K562 (cell line): ENCODE data around the gene CDK5R1. TPM values are rescaled to one million over a fixed set of nuclear protein-coding genes. Genes with fewer than 3 reads are reported as not detected.
A peak's percentile ranks its signal among the peaks of the same experiment; 100 is the strongest.

Experiments
- ATAC-seq: fragments of 200-7000 bp; cut with Tn5 transposase; 3 replicates; pipeline ENCODE4 v1.9.1; 2020; ENCODE audit warnings: moderate library complexity
- BruUV-seq: library from RNA; stranded (reverse); fragments of 400-500 nt; replicated peaks from 2 replicates; lab custom pipeline; 2021; lab: Mats Ljungman, UMichigan
- CTCF ChIA-PET: fragments of 300-600 bp; formaldehyde crosslinking; extraction: SDS; loops from one replicate; lab custom pipeline; 2021; ENCODE audit warnings: low intra/inter-chr PET ratio; lab: Yijun Ruan, JAX
- POLR2A ChIA-PET: fragments of 300-600, 350-650 bp; sonication (Branson Sonifier 250); formaldehyde crosslinking; extraction: SDS; loops from one replicate; lab custom pipeline; 2021; ENCODE audit warnings: antibody characterized with exemption, inconsistent platforms; lab: Yijun Ruan, JAX
- DNase-seq, 4 experiments: peaks; one replicate each; pipeline versions ENCODE4 v3.0.0 to v3.0.0-alpha.2; 2011 to 2018; ENCODE audit warnings: low spot score in 3 of 4, mixed read lengths in 3 of 4; ENCODE audit errors: extremely low read depth in 1 of 4
- FAIRE-seq: peaks from 2 replicates; lab custom pipeline; 2011; peaks lifted over from hg19 to GRCh38; lab: Jason Lieb, UNC
- H2AFZ ChIP-seq: 2 replicates; pipeline ENCODE4 v1.6.0; 2011; ENCODE audit warnings: low read depth, low read length, control low read depth, inconsistent platforms
- H3K27ac ChIP-seq: fragments of 200-600 bp; 3 replicates; pipeline ENCODE4 v1.8.0; 2011; ENCODE audit warnings: low read depth, mild to moderate bottlenecking, control low read depth, inconsistent platforms, low read length, moderate library complexity, mixed read lengths; ENCODE audit errors: extremely low read depth
- H3K27me3 ChIP-seq, 2 experiments: fragments of 300-600 bp in 1 of 2; 2 replicates in 1 of 2; 3 replicates in 1 of 2; pipeline versions ENCODE4 v1.6.0 to v1.8.0; 2011; ENCODE audit warnings: inconsistent platforms in 2 of 2, low read length in 2 of 2, mild to moderate bottlenecking in 1 of 2, mixed read lengths in 1 of 2, moderate library complexity in 1 of 2; ENCODE audit not compliant: control insufficient read depth in 2 of 2, insufficient read depth in 2 of 2
- H3K36me3 ChIP-seq: fragments of 300-600 bp; 3 replicates; pipeline ENCODE4 v1.8.0; 2011; ENCODE audit warnings: mild to moderate bottlenecking, low read length, inconsistent platforms; ENCODE audit not compliant: control insufficient read depth, insufficient read depth
- H3K4me1 ChIP-seq, 2 experiments: fragments of 200-600 bp in 1 of 2; replicated peaks in 1 of 2; 2 replicates in 1 of 2; 3 replicates in 1 of 2; pipeline versions ENCODE4 v1.5.1 to v1.8.0; 2011; ENCODE audit warnings: inconsistent platforms in 2 of 2, low read length in 2 of 2, mild to moderate bottlenecking in 1 of 2, mixed read lengths in 1 of 2, moderate library complexity in 1 of 2; ENCODE audit not compliant: control insufficient read depth in 2 of 2, insufficient read depth in 2 of 2
- H3K4me2 ChIP-seq: 2 replicates; pipeline ENCODE4 v1.6.1; 2011; ENCODE audit warnings: low read length, control low read depth, inconsistent platforms, mixed read lengths; ENCODE audit not compliant: insufficient read depth
- H3K4me3 ChIP-seq: fragments of 200-600 bp; sonication (generic), shearing (Covaris generic); 2 replicates; pipeline ENCODE4 v1.5.1; 2016; ENCODE audit warnings: control low read depth, inconsistent platforms
- H3K79me2 ChIP-seq: fragments of 200-600 bp; 3 replicates; pipeline ENCODE4 v1.8.0; 2011; ENCODE audit warnings: low read length, inconsistent platforms; ENCODE audit not compliant: control insufficient read depth, insufficient read depth
- H3K9ac ChIP-seq, 2 experiments: 2 replicates each; pipeline versions ENCODE4 v1.6.0 to v1.6.1; 2011; ENCODE audit warnings: low read depth in 2 of 2, low read length in 2 of 2, control low read depth in 1 of 2, inconsistent platforms in 1 of 2, mild to moderate bottlenecking in 1 of 2, mixed read lengths in 1 of 2; ENCODE audit not compliant: insufficient read depth in 1 of 2
- H3K9me1 ChIP-seq: one replicate; pipeline ENCODE4 v1.6.0; 2011; ENCODE audit warnings: inconsistent platforms, mild to moderate bottlenecking, low read length, moderate library complexity; ENCODE audit not compliant: control insufficient read depth, insufficient read depth
- H3K9me3 ChIP-seq: replicated peaks from 2 replicates; pipeline ENCODE4 v1.5.1; 2011; ENCODE audit warnings: low read depth, low read length, inconsistent platforms; ENCODE audit not compliant: control insufficient read depth, insufficient read depth
- H4K20me1 ChIP-seq: replicated peaks from 2 replicates; pipeline ENCODE4 v1.6.1; 2011; ENCODE audit warnings: low read length, inconsistent platforms, mixed read lengths; ENCODE audit not compliant: control insufficient read depth, insufficient read depth
- IFI16 ChIP-seq: fragments of 250-450 bp; sonication (Bioruptor Pico); IDR thresholded peaks from 2 replicates; pipeline ENCODE4 v2.1.2; 2022; ENCODE audit warnings: mild to moderate bottlenecking, inconsistent platforms
- ZNF23 ChIP-seq: fragments of 250-450 bp; sonication (Bioruptor Pico); IDR thresholded peaks from 2 replicates; pipeline ENCODE4 v1.4.0; 2020; ENCODE audit warnings: mild to moderate bottlenecking
- ZNF696 ChIP-seq: fragments of 250-450 bp; sonication (Bioruptor Pico); conservative IDR thresholded peaks from 2 replicates; pipeline ENCODE4 v1.4.0; 2020; ENCODE audit warnings: mild to moderate bottlenecking, moderate library complexity
- WGBS: fragments of 100-300 bp; shearing (Covaris generic); methylation state at CpG from one replicate; pipeline ENCODE4 v1.1.6; 2016; ENCODE audit warnings: low coverage, mixed read lengths; ENCODE audit not compliant: insufficient coverage; ENCODE audit errors: missing lambda C conversion rate; 5-methylcytosine and 5-hydroxymethylcytosine counted together
- in situ Hi-C: fragments of 300-500 bp; cut with MboI; formaldehyde crosslinking; loops from 4 replicates; pipeline ENCODE4 v1.15.0; 2018; ENCODE audit warnings: inconsistent platforms, mixed read lengths
- intact Hi-C: fragments of 100-400 bp; cut with micrococcal nuclease; formaldehyde crosslinking; loops from 2 replicates; pipeline ENCODE4 v1.14.2; 2022
- polyA plus RNA-seq, 8 experiments: library from polyadenylated mRNA; depleted of rRNA in 4 of 8; stranded (reverse) in 5 of 8; unstranded in 3 of 8; fragments of >200 nt; fragmentation: Nextera tagmentation in 2 of 8; fragmentation: Illumina TruSeq in 1 of 8; extraction: Ambion mirVana in 2 of 8; extraction: Trizol in 1 of 8; gene quantifications; 2 replicates each; pipeline versions ENCODE4 v1.2.1 to v1.2.3, GENCODE V29; 2011 to 2014; ENCODE audit warnings: inconsistent platforms in 1 of 8, missing spikeins in 1 of 8
- total RNA-seq, 7 experiments: library from RNA; depleted of rRNA in 6 of 7; stranded (reverse); fragments of >200 nt in 6 of 7; fragmentation: Illumina TruSeq in 2 of 7; extraction: Trizol in 2 of 7; gene quantifications; 2 replicates each; pipeline versions ENCODE4 v1.2.1 to v1.2.3, GENCODE V29; 2011 to 2021; ENCODE audit warnings: low replicate concordance in 1 of 7
- TF ChIP-seq, protein P1 (sequence below): fragments of 450-650 bp; IDR thresholded peaks from 2 replicates; pipeline ENCODE4 v1.6.1; 2018; ENCODE audit not compliant: partially characterized antibody
- TF ChIP-seq, protein P2 (sequence below): sonication (generic); IDR thresholded peaks from 2 replicates; pipeline ENCODE4 v1.6.1; 2016
- TF ChIP-seq, protein P3 (sequence below): sonication (generic); formaldehyde crosslinking; IDR thresholded peaks from 2 replicates; pipeline ENCODE4 v1.8.0; 2022; ENCODE audit warnings: mild to moderate bottlenecking, missing genetic modification reagents

Gene CDK5R1
- total and polyA plus RNA-seq, 9 of the 15 experiments (the other 6 are each of a cell fraction or from before 2014, with no cell fraction given): 0.10 to 4.8 (median 2.3) TPM

DNA sequence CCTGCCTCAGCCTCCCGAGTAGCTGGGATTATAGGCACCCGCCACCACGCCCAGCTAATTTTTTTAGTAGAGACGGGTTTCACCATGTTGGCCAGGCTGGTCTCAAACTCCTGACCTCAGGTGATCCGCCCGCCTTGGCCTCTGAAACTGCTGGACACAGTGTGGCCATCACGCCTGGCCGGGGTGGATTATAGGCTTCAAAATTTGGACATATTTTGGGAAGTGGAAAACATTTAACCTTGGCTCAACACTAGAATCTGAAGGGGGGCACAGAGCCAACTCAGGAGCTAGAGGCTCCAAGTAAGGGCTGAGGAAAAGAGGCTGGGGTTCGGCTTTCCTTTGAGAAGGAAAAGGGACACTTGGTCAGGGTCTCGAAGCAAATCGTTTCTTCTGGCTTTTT, 2.2 kb upstream of the CDK5R1 start:
- Histone ChIP-seq H3K79me2 (peaks cover 17% of the 10 kb centered on the region; the same call in 2 of the 3 replicates), H3K4me2 (no peak overlapping the region), H4K20me1 (peaks cover 10% of the 10 kb centered on the region; the same call in 1 of the 2 replicates), H3K36me3 (peaks cover 57% of the 10 kb centered on the region), H3K9me1 (no peaks in the 10 kb centered on the region), H2AFZ (no peak overlapping the region), H3K9ac (no peak overlapping the region), H3K27me3 (no peaks in the 10 kb centered on the region), H3K4me3 (no peak overlapping the region), H3K27ac (no peak overlapping the region), H3K9me3 (no peaks in the 10 kb centered on the region), H3K4me1 (peaks cover 11 to 39% of the 10 kb centered on the region in 2 experiments; a peak in 4 of 5 replicates)
- no peak for TF ChIP-seq ZNF696 (CRISPR knock-in tag)
- TF ChIP-seq IFI16 (CRISPR knock-in tag): no peak
- ATAC-seq (no peak), FAIRE-seq (no peak), DNase-seq (no peak)
- CTCF ChIA-PET: no interaction called here
- in situ Hi-C loops (no loop called here), intact Hi-C loops (loop anchor here (10.0 kb wide), 1 partner anchor 170 kb away; no protein-coding TSS in a partner anchor)
- WGBS: 94% methylated on average over 7 of the region's 11 CpGs
- POLR2A ChIA-PET: interaction anchor here (0.8 to 3.5 kb wide), 5 partner anchors 11 to 308 kb away, joined by 4 to 15 read pairs (median 9); no protein-coding TSS in a partner anchor
- no TSS peak for BruUV-seq

DNA sequence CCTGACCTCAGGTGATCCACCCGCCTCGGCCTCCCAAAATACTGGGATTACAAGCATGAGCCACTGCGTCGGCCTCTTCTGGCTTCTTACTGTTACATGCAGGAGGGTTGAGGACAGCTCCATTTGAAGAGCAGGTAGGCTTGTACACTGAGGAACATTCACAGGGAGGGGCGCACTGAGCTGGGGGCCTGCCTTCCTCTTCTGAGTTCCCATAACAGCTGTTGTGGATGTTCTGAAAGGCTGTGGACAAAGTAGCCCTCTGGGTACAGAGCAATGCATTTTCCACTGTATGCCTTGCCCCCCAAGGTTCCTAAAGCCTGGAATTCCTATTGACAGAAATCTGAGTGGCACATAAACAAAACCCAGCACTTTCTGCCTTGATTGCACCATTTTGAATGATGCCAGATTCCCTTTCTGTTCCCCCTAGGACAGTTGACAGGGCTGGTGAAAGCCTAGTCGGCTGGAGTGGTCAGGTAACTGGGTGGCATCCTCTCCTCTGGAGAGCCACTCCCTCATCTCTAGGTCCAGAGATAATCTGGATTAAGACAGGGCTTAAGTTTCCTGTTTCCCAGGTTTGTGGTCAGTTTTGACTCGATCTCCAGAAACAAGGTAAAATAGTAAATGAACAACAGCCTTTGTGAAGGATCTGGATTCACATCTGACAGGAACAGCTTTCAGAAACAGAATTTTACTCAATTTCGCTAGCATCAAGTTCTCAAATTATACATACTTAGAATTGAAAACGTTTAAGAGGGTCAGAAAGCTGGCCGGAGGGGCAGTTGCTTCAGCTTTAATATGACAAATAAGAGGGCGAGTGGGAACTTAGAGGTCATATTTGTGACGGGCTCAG, 1.3 kb upstream of the CDK5R1 start:
- Histone ChIP-seq H3K27ac (peak overlapping the region; percentile 78), H3K4me2 (peak overlapping the region; percentile 61; the same call in 1 of the 2 replicates), H3K9me1 (no peaks in the 10 kb centered on the region), H3K4me3 (no peak overlapping the region), H4K20me1 (peaks cover 10% of the 10 kb centered on the region; the same call in 1 of the 2 replicates), H3K36me3 (peaks cover 57% of the 10 kb centered on the region; the same call in 2 of the 3 replicates), H3K4me1 (peaks cover 11 to 45% of the 10 kb centered on the region in 2 experiments; a peak in 4 of 5 replicates), H3K79me2 (peaks cover 17% of the 10 kb centered on the region; the same call in 2 of the 3 replicates), H2AFZ (peak overlapping the region; percentile 91), H3K27me3 (no peaks in the 10 kb centered on the region), H3K9me3 (no peaks in the 10 kb centered on the region), H3K9ac (peak overlapping the region; percentile 62 to 91)
- POLR2A ChIA-PET: interaction anchor here (0.6 to 2.5 kb wide), 4 partner anchors 11 to 307 kb away, joined by 3 to 9 read pairs (median 4); no protein-coding TSS in a partner anchor
- WGBS: 55% methylated on average over 12 of the region's 12 CpGs
- CTCF ChIA-PET: no interaction called here
- no TSS peak for BruUV-seq
- in situ Hi-C loops (no loop called here), intact Hi-C loops (loop anchor here (10.0 kb wide), 1 partner anchor 169 kb away; no protein-coding TSS in a partner anchor)
- DNase-seq (peak in 1 of 4 experiments; percentile 20), ATAC-seq (no peak), FAIRE-seq (peak; percentile 79)
- TF ChIP-seq, protein P1, sequence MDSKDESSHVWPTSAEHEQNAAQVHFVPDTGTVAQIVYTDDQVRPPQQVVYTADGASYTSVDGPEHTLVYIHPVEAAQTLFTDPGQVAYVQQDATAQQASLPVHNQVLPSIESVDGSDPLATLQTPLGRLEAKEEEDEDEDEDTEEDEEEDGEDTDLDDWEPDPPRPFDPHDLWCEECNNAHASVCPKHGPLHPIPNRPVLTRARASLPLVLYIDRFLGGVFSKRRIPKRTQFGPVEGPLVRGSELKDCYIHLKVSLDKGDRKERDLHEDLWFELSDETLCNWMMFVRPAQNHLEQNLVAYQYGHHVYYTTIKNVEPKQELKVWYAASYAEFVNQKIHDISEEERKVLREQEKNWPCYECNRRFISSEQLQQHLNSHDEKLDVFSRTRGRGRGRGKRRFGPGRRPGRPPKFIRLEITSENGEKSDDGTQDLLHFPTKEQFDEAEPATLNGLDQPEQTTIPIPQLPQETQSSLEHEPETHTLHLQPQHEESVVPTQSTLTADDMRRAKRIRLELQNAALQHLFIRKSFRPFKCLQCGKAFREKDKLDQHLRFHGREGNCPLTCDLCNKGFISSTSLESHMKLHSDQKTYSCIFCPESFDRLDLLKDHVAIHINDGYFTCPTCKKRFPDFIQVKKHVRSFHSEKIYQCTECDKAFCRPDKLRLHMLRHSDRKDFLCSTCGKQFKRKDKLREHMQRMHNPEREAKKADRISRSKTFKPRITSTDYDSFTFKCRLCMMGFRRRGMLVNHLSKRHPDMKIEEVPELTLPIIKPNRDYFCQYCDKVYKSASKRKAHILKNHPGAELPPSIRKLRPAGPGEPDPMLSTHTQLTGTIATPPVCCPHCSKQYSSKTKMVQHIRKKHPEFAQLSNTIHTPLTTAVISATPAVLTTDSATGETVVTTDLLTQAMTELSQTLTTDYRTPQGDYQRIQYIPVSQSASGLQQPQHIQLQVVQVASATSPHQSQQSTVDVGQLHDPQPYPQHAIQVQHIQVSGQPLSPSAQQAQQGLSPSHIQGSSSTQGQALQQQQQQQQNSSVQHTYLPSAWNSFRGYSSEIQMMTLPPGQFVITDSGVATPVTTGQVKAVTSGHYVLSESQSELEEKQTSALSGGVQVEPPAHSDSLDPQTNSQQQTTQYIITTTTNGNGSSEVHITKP: peak; percentile 67
- no peak for TF ChIP-seq ZNF23 (CRISPR knock-in tag)
- TF ChIP-seq, protein P2, sequence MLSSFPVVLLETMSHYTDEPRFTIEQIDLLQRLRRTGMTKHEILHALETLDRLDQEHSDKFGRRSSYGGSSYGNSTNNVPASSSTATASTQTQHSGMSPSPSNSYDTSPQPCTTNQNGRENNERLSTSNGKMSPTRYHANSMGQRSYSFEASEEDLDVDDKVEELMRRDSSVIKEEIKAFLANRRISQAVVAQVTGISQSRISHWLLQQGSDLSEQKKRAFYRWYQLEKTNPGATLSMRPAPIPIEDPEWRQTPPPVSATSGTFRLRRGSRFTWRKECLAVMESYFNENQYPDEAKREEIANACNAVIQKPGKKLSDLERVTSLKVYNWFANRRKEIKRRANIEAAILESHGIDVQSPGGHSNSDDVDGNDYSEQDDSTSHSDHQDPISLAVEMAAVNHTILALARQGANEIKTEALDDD: peak; percentile 47; the same call in 1 of the 2 replicates
- TF ChIP-seq, protein P3, sequence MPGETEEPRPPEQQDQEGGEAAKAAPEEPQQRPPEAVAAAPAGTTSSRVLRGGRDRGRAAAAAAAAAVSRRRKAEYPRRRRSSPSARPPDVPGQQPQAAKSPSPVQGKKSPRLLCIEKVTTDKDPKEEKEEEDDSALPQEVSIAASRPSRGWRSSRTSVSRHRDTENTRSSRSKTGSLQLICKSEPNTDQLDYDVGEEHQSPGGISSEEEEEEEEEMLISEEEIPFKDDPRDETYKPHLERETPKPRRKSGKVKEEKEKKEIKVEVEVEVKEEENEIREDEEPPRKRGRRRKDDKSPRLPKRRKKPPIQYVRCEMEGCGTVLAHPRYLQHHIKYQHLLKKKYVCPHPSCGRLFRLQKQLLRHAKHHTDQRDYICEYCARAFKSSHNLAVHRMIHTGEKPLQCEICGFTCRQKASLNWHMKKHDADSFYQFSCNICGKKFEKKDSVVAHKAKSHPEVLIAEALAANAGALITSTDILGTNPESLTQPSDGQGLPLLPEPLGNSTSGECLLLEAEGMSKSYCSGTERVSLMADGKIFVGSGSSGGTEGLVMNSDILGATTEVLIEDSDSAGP (CRISPR knock-in tag): no peak
